Adrenal gland (tissue), 12 donors: Measurements from ENCODE around the gene CAPN15. TPM values are rescaled to one million over a fixed set of nuclear protein-coding genes. Genes with fewer than 3 reads are reported as not detected.

Experiments
- DNase-seq, 7 donors: peaks; one replicate each; pipeline ENCODE4 v3.0.0-alpha.2; 2019 to 2020
- H3K27ac ChIP-seq, 5 donors: fragments of 200-600 bp; sonication (generic) in 4 of 5; 1 replicate in 3 of 5; 2 replicates in 2 of 5; pipeline versions ENCODE4 v1.5.1 to v1.8.0; 2016 to 2020; ENCODE audit warnings: mild to moderate bottlenecking in 1 of 5
- H3K27me3 ChIP-seq: fragments of 200-600 bp; 2 replicates; pipeline ENCODE4 v1.8.0; 2021
- H3K36me3 ChIP-seq, 2 donors: fragments of 200-600 bp; replicated peaks in 1 of 2; 1 replicate in 1 of 2; 2 replicates in 1 of 2; pipeline versions ENCODE4 v1.5.1 to v1.8.0; 2018 to 2022
- H3K4me1 ChIP-seq, 2 donors: fragments of 200-600 bp; replicated peaks in 1 of 2; 1 replicate in 1 of 2; 2 replicates in 1 of 2; pipeline versions ENCODE4 v1.5.1 to v1.8.0; 2018 to 2021
- H3K4me3 ChIP-seq, 4 donors: fragments of 200-600 bp; sonication (generic) in 3 of 4; one replicate each; pipeline ENCODE4 v1.5.1; 2016 to 2018
- H3K9me3 ChIP-seq, 3 donors: fragments of 200-600 bp; sonication (generic) in 1 of 3; replicated peaks in 1 of 3; 1 replicate in 2 of 3; 2 replicates in 1 of 3; pipeline versions ENCODE4 v1.5.1 to v1.8.0; 2016 to 2021
- POLR2A ChIP-seq, 2 donors: fragments of 450-650 bp; IDR thresholded peaks; one replicate each; pipeline ENCODE4 v1.6.1; 2017; ENCODE audit warnings: antibody characterized with exemption in 2 of 2, mild to moderate bottlenecking in 2 of 2, moderate library complexity in 1 of 2
- WGBS, 4 donors: extraction: QIAGEN DNeasy Blood & Tissue Kit in 2 of 4; methylation state at CpG; one replicate each; pipeline versions ENCODE4 v1.1.5 to v1.1.7; 2013 to 2017; 5-methylcytosine and 5-hydroxymethylcytosine counted together
- intact Hi-C, 2 donors: fragments of 100-400 bp; cut with DNase I; formaldehyde crosslinking; loops; one replicate each; pipeline versions ENCODE4 v1.14.1 to v1.15.0; 2022 to 2023
- polyA plus RNA-seq, 3 donors: library from polyadenylated mRNA; stranded (reverse); fragments of 200-250 nt in 2 of 3; fragments of 350-450 nt in 1 of 3; fragmentation: Illumina TruSeq in 1 of 3; extraction: RNeasy Lipid Tissue Mini Kit (QIAGEN cat#74804) in 1 of 3; gene quantifications; one replicate each; pipeline ENCODE4 v1.2.3, GENCODE V29; 2013 to 2014
- total RNA-seq, 9 donors: library from RNA; depleted of rRNA in 4 of 9; stranded (reverse); fragments of >200 nt in 4 of 9; fragments of 120-200 nt in 1 of 9; fragmentation: NEBNext Ultra II Directional in 1 of 9; extraction: Animal tissue kit (Norgen Biotek cat#: 25700) in 1 of 9; gene quantifications; one replicate each; pipeline versions ENCODE4 v1.1.0 to v1.2.4, GENCODE V29; 2013 to 2023
- TF ChIP-seq, protein P1 (sequence below), 6 experiments: fragments of 450-650 bp in 4 of 6; fragments of 200-600 bp in 2 of 6; sonication (generic) in 1 of 6; IDR thresholded peaks; 1 replicate in 5 of 6; 2 replicates in 1 of 6; pipeline versions ENCODE4 v1.5.1 to v1.8.0; 2016 to 2021; ENCODE audit warnings: antibody characterized with exemption in 6 of 6, mild to moderate bottlenecking in 2 of 6, moderate library complexity in 1 of 6
- donor health status: healthy with polysubstance abuse.
- donor health status: Bipolar disorder and iron deficiency.
- donor health status: DM: yes; HTN: yes; CAD: no.
- donor health status: DM: no; HTN: no; CAD: no.
- donor health status: DM: no; HTN: no; CAD: no.
- donor health status: DM: yes; HTN: yes; CAD: no.

CAPN15 gene
- total and polyA plus RNA-seq, 12 donors: 2.3 to 91.8 (median 43.0) TPM

DNA sequence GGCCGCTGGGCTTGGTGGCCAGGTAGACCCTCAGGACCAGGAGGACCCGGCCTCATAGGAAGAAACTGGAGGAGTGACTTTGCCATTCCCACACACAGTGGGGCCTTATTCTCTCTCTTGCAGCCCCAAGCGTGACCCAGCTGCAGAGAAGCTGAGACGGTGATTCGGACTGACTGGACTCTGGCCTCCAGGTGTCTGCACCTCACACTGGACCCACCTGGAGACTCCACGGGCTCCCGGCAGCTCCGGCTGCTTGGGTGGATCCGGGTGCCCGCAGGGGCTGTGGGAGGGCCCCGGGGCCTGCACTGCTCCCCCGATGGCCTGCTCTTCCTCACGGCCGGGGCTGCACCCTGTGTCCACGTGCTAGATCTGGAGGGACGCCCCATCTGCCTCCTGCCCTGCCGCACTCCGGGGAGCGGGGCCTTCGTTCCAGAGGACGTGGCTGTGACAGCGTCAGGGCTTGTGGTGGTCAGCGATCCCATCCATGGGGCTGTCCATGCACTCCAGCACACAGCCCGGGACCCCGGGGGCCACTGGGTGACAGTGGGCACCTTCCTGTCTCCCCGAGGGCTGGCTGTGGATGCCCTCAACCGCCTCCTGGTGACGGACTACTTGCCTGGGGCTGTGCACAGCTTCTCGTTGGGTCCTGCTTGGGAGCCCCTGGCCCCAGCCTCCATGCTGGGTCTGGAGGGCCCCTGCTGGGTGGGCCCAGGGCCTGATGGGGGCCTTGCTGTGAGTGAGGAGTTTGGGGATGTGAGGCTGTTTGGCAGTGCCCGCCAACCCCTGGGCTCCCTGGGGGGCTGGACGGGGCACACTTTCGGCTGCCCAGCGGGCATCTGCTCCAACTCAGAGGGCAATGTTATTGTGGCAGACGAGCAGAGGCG lies 40.1 kb downstream of the CAPN15 start:
- no peak for DNase-seq
- Histone ChIP-seq H3K36me3 (no peaks in the 10 kb centered on the region), H3K4me1 (peaks cover 31 to 38% of the 10 kb centered on the region in 2 donors), H3K4me3 (peak overlapping the region in 2 of 4 donors; percentile 22 to 43), H3K9me3 (no peaks in the 10 kb centered on the region), H3K27ac (peak overlapping the region; percentile 77 to 84 (median 78)), H3K27me3 (no peaks in the 10 kb centered on the region)
- TF ChIP-seq, protein P1, sequence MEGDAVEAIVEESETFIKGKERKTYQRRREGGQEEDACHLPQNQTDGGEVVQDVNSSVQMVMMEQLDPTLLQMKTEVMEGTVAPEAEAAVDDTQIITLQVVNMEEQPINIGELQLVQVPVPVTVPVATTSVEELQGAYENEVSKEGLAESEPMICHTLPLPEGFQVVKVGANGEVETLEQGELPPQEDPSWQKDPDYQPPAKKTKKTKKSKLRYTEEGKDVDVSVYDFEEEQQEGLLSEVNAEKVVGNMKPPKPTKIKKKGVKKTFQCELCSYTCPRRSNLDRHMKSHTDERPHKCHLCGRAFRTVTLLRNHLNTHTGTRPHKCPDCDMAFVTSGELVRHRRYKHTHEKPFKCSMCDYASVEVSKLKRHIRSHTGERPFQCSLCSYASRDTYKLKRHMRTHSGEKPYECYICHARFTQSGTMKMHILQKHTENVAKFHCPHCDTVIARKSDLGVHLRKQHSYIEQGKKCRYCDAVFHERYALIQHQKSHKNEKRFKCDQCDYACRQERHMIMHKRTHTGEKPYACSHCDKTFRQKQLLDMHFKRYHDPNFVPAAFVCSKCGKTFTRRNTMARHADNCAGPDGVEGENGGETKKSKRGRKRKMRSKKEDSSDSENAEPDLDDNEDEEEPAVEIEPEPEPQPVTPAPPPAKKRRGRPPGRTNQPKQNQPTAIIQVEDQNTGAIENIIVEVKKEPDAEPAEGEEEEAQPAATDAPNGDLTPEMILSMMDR (IDR thresholded peaks at IDR 0.05): no peak
- TF ChIP-seq POLR2A (IDR thresholded peaks at IDR 0.05): no peak
- WGBS, 4 donors: 79 to 96% (median 82%) methylated on average over 5 to 35 of the region's 35 CpGs
- intact Hi-C loops: no loop called here

DNA sequence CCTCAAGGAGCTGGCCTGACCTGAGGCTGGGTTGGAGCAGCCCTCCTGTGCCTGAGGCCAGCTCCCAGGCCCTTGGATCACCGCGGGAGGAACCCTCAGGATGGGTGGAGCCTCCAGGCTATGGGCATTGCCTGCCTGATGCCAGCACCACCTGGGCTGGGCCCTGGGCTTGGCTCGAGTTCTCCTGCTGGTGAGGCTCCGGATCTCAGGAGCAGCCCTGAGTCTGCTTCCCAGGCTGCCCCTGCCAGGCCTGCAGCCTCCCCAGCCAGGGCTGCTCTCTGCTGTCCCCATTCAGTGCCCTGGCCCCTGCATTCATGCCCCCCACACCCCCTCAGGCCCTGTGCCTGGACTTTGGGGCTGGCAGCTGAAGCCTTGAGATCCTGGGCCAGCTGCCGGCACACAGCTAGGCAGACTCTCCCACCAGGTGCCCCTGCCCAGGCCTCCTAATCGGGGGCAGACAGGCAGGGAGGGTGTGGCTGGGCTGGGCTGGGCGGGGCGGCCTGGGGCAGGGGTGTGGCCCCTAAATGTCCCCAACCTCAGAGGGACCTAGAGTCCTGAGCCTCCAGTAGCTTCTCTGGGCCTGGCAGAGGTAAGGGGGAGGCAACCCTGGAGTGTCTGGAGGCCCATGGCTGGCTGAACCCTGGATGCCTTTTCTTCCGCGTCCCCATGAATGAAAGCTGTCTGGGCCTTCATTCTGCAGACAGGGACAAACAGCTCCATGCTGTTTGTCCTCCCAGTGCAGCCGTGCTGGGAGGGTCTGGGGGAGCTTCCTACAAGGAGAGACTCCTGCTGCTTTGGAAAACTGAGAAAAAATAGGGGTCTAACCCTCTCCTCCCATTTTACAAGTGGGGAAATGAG lies 41.1 kb downstream of the CAPN15 start:
- no peak for TF ChIP-seq POLR2A (IDR thresholded peaks at IDR 0.05)
- TF ChIP-seq, protein P1 (IDR thresholded peaks at IDR 0.05): no peak
- H3K4me3 ChIP-seq: peak overlapping the region in 1 of 4 donors; percentile 99
- 59 to 70% (median 66%) methylated on average over 3 to 11 of the region's 11 CpGs for WGBS, 4 donors

DNA sequence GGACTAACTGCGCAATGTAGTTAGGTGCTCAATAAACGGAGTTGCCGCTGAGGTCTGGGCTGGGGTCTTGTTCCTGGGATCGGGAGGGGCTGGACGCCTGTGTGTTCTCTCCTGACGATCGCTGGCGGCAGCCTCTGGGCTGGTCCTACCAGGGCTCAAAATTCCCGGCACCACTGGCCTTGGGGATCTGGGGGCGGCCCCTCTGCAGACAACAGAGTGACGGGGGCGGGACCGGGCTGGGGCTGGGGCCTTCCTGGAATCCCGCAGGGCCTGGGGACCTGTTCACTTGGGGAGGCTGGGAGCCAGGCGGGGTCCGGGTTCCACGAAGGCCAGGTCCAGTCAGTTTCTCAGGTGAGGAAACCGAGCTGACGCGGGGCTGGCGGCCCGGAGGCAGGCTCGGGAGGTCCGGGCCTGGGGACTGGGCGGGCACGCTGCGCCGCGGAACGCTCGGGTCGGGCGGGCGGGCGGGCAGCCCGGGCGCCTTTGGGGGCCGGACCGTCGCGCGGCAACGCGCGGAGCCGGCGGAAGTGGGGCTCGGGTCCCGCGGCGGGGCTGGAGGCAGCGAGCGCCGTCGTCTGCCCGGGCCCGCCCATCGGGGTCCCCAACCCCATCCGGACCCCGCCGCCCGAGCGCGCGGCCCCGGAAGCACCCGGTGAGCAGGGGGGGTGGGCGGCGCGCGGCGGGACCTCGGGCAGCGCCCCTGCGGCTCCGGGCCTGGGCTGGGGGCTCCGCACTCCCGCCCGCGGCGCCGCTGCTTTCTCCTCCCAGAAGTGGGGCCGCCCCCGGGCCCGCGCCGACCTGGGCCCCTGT lies 42.1 kb downstream of the CAPN15 start, which contains the start of gene PIGQ:
Gene PIGQ (plus strand): TSS at position 524 of the 810 bp plus-strand sequence. CDS start 4,107 bp downstream, outside the sequence.
- peaks cover 31 to 43% of the 10 kb centered on the region in 2 donors for H3K4me1 ChIP-seq
- WGBS, 4 donors: 0 to 2% (median 0%) methylated on average over 3 to 87 of the region's 87 CpGs

More for the DNA sequence above, 41.1 kb downstream of the CAPN15 start:
- peak overlapping the region in 1 of 5 donors; percentile 78 for H3K27ac ChIP-seq
- no peaks in the 10 kb centered on the region for H3K27me3 ChIP-seq
- no peak for DNase-seq
- intact Hi-C loops: no loop called here
- H3K9me3 ChIP-seq: no peaks in the 10 kb centered on the region
- H3K4me1 ChIP-seq: peaks cover 31 to 43% of the 10 kb centered on the region in 2 donors
- H3K36me3 ChIP-seq: no peaks in the 10 kb centered on the region

More for the DNA sequence above, 42.1 kb downstream of the CAPN15 start, which contains the start of gene PIGQ:
- Histone ChIP-seq H3K27ac (peak within 1 kb of the TSS; percentile 60 to 88 (median 78)), H3K9me3 (no peaks in the 10 kb centered on the region), H3K36me3 (peaks cover 0 to 5% of the 10 kb centered on the region in 2 donors), H3K27me3 (no peaks in the 10 kb centered on the region), H3K4me3 (peak within 1 kb of the TSS; percentile 37 to 99 (median 81))
- intact Hi-C loops: no loop called here
- peak; percentile 78 to 92 (median 87) for DNase-seq
- TF ChIP-seq, protein P1 (IDR thresholded peaks at IDR 0.05): no peak
- TF ChIP-seq POLR2A (IDR thresholded peaks at IDR 0.05): no peak
